OCI-M1 (cell line): ENCODE data around the gene GABARAP.
"Not testable (repeated sequence)": the region's sequence is repeated elsewhere in the genome, so short reads cannot be mapped to it uniquely, and the experiment has no call there.

Source experiments
- DNase-seq: peaks from one replicate; lab custom pipeline; 2025; lab: John Stamatoyannopoulos, UW

Gene GABARAP

DNA sequence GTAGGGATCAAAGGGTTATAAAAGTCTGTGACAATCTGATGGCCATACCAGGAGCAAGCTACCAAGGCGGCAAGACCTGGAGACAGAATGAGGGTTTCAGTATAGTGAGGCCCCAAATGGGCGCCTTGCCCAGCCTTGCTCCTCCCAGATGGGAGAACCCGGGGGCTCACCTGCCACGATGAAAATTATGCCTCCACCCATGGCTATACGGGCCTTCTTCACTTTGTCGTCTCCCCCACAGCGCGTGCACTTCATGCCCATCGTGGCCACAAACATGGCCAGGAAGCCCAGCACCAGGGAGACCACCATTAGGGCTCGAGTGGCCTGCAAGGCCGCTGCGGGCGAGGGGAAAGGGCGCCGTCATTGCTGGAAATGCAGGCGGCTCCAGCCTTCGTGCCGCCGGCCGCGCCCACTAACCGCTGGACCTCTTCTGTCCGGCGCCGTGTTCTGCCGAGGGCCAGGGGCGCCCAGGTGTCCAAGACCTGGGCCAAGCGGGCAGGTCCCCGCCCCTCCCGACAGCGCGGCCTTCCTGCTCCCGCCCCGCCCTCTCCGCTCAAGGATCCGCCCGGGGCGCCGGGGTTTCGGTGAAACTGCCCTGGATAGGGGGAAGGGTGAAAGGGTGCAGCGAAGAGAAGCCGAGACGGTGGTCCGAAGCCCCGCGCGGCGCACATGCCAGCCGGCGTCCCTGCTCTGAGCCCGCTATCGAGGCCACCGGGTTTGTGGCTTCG lies 18.6 kb upstream of the GABARAP start:
- DNase-seq: peak; percentile 71

DNA sequence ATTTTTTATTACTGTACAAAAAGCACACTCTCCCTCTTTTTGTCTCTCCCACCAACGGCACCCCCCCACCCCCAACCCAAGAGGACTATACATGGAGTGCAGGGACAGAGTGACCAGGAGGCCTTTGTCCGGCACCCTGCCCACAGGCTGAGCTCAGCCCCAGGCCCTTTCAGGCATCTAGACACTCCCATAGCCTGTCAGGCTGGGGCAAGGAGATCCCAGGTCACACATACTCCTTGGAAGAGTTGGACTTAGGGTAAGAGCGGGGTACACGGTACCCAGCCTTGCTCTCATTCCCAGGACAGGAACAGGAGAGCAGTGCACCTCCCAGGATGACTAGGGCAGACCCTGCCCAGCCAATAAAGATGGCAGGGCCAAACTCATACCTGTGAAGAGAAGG lies 17.9 kb upstream of the GABARAP start:
- DNase-seq: no peak

GRCh38 chr17:7259555-7259889 lies 17.3 kb upstream of the GABARAP start:
- DNase-seq: no peak

GRCh38 chr17:7258731-7259554 lies 16.7 kb upstream of the GABARAP start:
- peak; percentile 41 for DNase-seq

DNA sequence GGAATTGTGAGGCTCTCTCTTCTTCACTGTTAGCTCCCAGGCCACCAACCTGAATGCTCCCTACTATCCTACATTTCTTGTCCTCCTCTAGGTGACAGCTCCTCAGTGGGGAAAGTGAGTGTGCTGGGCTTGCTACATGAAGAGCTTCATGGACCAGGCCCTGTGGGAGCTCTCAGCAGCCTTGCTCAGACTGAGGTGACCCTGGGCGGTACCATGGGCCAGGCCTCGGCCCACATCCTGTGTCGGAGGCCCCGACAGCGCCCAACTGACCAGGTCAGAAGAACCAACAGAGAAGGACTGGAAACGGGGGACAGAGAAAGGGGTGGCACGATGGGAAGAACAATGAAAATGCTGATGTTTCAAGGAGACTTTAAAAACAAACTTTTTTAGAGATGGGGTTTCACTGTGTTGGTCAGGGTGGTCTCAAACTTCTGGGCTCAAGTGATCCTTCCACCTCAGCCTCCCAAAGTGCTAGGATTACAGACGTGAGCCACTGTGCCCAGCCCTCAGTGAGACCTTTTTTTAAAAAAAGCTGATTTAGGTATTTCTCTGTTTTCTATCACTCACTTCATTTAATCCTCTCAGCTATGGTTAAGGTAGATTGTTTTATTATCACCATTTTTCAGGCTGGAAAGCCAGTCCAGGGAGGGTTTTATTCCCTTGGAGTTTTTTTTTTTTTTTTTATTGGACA lies 14.7 kb upstream of the GABARAP start:
- no peak for DNase-seq

- DNase-seq: no peak
These were observed 12.3 kb upstream of the GABARAP start for GRCh38 chr17:7254511-7254910.

GRCh38 chr17:7253082-7253481 lies 10.8 kb upstream of the GABARAP start:
- no peak for DNase-seq

GRCh38 chr17:7252176-7253043 lies 10.2 kb upstream of the GABARAP start, which contains the start of gene ELP5:
ELP5 (plus strand) TSS chr17:7252215; CDS start chr17:7252551, 336 bp downstream.
- peak; percentile 98 for DNase-seq

DNA sequence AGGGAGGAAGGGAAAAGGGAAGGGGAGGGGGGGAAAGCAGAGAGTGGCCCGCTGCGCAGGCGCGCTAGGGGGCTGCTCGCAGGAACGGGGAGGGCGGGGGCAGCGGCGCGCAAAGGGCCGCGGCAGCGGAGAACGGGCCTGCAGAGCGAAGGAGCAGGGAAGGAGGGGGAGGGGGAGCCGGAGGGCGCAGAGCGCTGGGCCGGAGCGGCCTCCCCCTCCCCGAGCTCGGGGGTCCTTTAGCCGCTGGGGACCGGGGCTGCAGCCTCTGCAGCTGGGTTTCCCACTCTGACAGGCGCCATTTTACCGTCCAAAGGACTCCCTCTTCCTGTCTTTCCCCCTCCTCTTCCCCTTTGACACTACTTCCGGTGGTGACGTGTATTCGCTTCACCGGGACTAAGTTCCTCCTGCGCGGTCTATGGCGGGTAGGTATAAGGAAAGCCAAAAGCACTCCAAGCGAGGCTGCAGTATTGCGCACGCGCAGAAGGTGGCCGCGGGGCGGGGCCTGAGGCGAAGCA lies 9.5 kb upstream of the GABARAP start, which contains the start of gene CTDNEP1:
Gene CTDNEP1 (minus strand): TSS at position 74 of the 515 bp plus-strand sequence. CDS start 438 bp downstream, outside the sequence.
- DNase-seq: peak; percentile 100

- DNase-seq: peak; percentile 44
These were observed 8.7 kb upstream of the GABARAP start for GRCh38 chr17:7250695-7251627.

GRCh38 chr17:7249830-7250229 lies 7.6 kb upstream of the GABARAP start:
- DNase-seq: peak; percentile 29

DNA sequence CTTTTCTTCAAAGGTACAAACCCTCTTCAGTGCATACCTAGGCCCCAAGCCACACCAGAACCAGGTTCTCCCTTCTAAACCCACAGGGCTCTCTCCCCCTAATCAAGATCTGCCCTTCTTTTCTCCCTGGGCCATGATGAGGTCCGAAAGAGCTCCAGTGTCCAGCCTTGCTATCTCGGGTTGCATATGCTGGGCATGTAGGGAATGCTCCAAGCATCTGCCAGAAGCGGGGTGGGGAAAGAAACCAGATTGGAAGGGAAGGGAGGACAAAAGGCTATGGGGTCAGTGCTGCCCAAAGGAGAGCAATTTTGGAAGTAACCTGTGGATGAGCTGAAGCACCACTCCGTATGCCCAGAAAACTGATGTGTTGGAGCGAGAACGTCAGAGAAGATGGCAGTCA lies 7.0 kb upstream of the GABARAP start:
- DNase-seq: no peak

GRCh38 chr17:7248796-7249195 lies 6.5 kb upstream of the GABARAP start:
- no peak for DNase-seq

DNA sequence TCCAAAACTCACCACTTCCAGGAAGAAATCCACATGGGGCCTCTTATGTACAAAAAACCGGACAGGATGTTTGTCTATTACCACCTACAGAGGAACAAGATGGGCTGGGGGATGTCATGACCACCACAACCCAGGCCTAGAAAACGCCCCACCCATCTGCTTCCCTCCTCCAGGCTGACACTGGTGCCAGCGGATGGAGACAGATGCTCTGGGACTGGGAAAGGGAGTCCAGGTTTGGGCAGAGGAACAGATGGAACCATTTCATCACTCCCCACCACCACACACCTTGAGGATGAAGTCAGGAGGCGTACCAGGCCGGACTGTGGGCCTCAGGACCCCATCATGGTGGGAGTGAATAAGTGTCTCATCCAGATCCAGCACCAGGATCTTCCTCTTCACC lies 4.5 kb upstream of the GABARAP start:
- DNase-seq: no peak

GRCh38 chr17:7243838-7244237 lies 1.6 kb upstream of the GABARAP start:
- DNase-seq: not testable (repeated sequence)

DNA sequence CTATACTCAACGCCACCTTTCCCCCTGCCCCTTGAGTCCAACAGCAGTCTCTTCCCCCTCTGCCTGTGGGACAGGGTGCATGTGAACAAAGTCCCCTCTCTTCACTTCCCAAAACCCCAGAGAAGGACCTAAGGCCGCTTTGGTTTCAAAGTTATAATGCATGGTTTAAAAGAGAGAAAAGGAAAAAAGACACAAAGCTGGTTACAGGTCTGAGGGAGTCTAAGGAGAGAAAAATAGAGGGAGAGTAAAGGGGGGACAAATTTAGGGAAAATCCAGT lies 1.1 kb upstream of the GABARAP start:
- DNase-seq: peak; percentile 64

GRCh38 chr17:7242717-7243452 lies 636 bp upstream of the GABARAP start:
- DNase-seq: peak; percentile 98

- DNase-seq: peak; percentile 61
These were observed 1.0 kb downstream of the GABARAP start for GRCh38 chr17:7241090-7241733.

DNA sequence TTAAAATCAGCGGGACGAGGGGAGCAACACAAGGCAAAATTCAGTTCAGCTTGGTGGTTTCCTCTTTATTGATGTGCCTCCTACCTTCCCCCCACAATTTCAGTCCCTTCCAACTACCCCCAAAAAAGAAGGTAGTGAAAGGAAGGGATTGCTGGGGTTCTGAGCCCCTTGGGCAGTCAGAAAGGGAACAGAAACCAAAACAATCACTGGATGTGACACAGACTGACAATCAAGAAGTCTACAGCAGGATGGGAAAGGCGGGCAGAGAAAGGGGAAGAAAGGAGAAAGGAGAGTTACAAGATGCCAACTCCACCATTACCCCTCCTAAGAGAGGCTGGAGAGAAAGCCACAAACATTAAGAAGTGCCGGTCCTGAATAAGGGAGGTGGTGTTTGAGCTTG lies 1.9 kb downstream of the GABARAP start:
- DNase-seq: peak; percentile 43
